PFSK-1 (cell line): ENCODE measurements around the gene ELOVL4.

ENCODE experiments used
- FOXP2 ChIP-seq: optimal IDR thresholded peaks from 2 replicates; pipeline ENCODE3; 2011; ENCODE audit warnings: borderline replicate concordance, control low read depth, inconsistent platforms; ENCODE audit not compliant: insufficient read depth; ENCODE audit errors: extremely low read length, extremely low read depth
- POLR2AphosphoS5 ChIP-seq: IDR thresholded peaks from 2 replicates; pipeline ENCODE4 v1.6.1; 2012; ENCODE audit warnings: low read depth, mild to moderate bottlenecking, control low read depth, low read length, moderate library complexity
- REST ChIP-seq, 2 experiments: IDR thresholded peaks; 2 replicates each; pipeline versions ENCODE4 v1.6.1 to v1.8.0; 2011 to 2012; ENCODE audit warnings: low read depth in 2 of 2, low read length in 2 of 2, control low read depth in 1 of 2, inconsistent platforms in 1 of 2, mild to moderate bottlenecking in 1 of 2, moderate library complexity in 1 of 2; ENCODE audit not compliant: insufficient read depth in 1 of 2
- SIN3A ChIP-seq: IDR thresholded peaks from 2 replicates; pipeline ENCODE4 v1.6.1; 2012; ENCODE audit warnings: mild to moderate bottlenecking, low read length, moderate library complexity, borderline replicate concordance; ENCODE audit not compliant: insufficient read depth
- TAF1 ChIP-seq: IDR thresholded peaks from 2 replicates; pipeline ENCODE4 v1.6.1; 2012; ENCODE audit warnings: low read length, control low read depth, borderline replicate concordance; ENCODE audit not compliant: insufficient read depth

GRCh38 chr6:79872303-79872702, 75.0 kb downstream of the ELOVL4 start:
- TF ChIP-seq SIN3A (no peak), POLR2AphosphoS5 (no peak), TAF1 (no peak), REST (IDR thresholded peaks at IDR 0.05; ENCODE audit: insufficient read depth in 1 of 2, low read depth in 2 of 2, low read length in 2 of 2) (no peak), FOXP2 (no peak)
